Tibial nerve (tissue), 3 donors: ENCODE data around the gene KLRD1.

Experiments used
- CTCF ChIP-seq, 5 experiments: fragments of 200-600 bp in 3 of 5; fragments of 450-650 bp in 2 of 5; sonication (generic) in 3 of 5; IDR thresholded peaks; one replicate each; pipeline ENCODE4 v1.5.1; 2016 to 2019; ENCODE audit warnings: antibody characterized with exemption in 5 of 5, mild to moderate bottlenecking in 3 of 5, moderate library complexity in 2 of 5
- POLR2A ChIP-seq, 2 donors: fragments of 450-650 bp; IDR thresholded peaks; one replicate each; pipeline ENCODE4 v1.6.1; 2017; ENCODE audit warnings: antibody characterized with exemption in 2 of 2, mild to moderate bottlenecking in 2 of 2, moderate library complexity in 2 of 2

- TF ChIP-seq CTCF (IDR thresholded peaks at IDR 0.05) (no peak), POLR2A (IDR thresholded peaks at IDR 0.05) (no peak)
Observed at GRCh38 chr12:10272467-10272866, 35.2 kb upstream of the KLRD1 start.
